ENCODE results near the gene BAK1.

BAK1 gene

GRCh38 chr6:33579828-33580714 is at the start of gene BAK1:
TSS of gene BAK1 (minus strand) at chr6:33580276. CDS start at chr6:33577604, 2,672 bp downstream.
- DNase-seq (ENCODE audit: low read depth in 2 of 2): peak; percentile 62

GRCh38 chr6:33628401-33628964 is 48.4 kb upstream of the BAK1 start:
- no peak for DNase-seq (ENCODE audit: low read depth in 2 of 2)

- DNase-seq (ENCODE audit: low read depth in 2 of 2): no peak
These were observed 47.8 kb upstream of the BAK1 start for GRCh38 chr6:33627876-33628275.

- no peak for DNase-seq (ENCODE audit: low read depth in 2 of 2)
These were observed 44.8 kb upstream of the BAK1 start for GRCh38 chr6:33624856-33625255.

DNA sequence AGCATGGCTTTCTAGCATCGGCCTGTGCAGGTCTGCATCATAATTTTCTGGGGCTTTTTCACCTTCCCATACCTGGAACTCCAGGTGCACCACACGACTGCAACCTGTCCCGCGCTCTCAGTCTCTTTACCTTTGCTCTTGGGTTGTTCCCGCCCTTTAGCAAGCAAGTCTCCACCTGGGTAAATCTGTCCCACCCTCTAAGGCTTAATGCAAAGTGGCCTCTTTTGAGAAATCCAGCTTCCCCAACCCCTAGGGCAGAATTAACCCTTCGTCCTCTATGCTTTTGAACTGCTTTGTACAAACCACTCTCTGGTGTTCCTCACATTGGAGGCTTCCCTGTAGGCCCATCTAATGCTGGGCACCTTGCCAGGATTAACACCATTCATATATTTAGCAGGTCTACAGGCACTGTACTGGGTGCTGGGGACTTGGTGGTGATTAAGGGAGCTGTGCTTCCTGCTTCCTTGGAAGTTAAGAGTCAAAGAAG is 43.9 kb upstream of the BAK1 start:
- DNase-seq (ENCODE audit: low read depth in 2 of 2): no peak

DNA sequence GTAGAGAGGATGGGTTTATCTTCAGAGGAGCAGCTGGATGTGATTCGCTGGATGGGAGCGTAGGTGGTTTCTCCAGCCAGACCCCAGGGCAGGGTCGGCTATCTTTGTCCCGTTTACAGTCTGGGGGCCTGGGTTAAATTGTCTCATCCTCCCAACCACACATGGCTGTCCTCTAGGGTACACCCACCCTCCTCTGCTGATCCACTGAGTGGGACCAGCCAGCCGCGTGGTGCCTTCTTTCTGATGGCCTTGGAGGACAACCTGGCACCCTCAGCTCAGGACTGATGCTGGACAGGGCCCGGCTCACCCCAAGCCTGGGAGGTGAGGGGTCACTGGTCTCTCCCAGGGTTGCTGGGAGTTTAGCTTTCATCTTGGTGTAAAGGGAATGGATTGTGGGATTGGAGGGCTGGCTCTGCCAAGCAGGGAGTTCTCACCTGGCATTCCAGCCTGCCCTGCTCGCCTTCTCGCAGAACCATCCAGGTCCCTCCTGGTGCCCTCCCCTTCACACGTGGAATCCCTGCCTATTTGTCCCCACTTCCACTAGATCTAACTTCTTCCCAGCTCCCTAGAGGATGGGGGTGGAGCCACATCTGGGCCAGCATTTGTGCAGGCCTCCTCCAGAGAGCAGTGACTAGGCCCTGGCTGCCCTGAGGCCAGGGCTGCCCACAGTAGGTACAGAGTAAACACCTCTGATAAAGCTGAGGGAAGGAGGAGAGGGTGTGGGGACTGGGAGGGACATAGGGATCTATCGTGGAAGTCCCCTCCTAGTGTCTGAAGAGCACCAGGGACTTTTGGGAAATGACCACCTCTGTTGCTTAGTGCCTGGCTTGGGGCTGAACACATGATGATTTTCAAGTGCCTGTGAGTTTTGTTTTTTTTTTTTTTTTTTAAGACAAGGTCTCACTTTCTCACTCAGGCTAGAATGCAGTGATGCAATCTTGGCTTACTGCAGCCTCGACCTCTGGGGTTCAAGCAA is 42.7 kb upstream of the BAK1 start:
- DNase-seq (ENCODE audit: low read depth in 2 of 2): no peak

GRCh38 chr6:33621711-33622388 is 41.8 kb upstream of the BAK1 start:
- no peak for DNase-seq (ENCODE audit: low read depth in 2 of 2)

GRCh38 chr6:33620856-33621710 is 41.0 kb upstream of the BAK1 start, which contains the start of gene ITPR3:
TSS of gene ITPR3 (plus strand) at chr6:33621322. CDS start at chr6:33621603, 281 bp downstream.
- no peak for DNase-seq (ENCODE audit: low read depth in 2 of 2)

- peak; percentile 15 to 16 for DNase-seq (ENCODE audit: low read depth in 2 of 2)
These were observed 40.2 kb upstream of the BAK1 start for GRCh38 chr6:33620158-33620855.

DNA sequence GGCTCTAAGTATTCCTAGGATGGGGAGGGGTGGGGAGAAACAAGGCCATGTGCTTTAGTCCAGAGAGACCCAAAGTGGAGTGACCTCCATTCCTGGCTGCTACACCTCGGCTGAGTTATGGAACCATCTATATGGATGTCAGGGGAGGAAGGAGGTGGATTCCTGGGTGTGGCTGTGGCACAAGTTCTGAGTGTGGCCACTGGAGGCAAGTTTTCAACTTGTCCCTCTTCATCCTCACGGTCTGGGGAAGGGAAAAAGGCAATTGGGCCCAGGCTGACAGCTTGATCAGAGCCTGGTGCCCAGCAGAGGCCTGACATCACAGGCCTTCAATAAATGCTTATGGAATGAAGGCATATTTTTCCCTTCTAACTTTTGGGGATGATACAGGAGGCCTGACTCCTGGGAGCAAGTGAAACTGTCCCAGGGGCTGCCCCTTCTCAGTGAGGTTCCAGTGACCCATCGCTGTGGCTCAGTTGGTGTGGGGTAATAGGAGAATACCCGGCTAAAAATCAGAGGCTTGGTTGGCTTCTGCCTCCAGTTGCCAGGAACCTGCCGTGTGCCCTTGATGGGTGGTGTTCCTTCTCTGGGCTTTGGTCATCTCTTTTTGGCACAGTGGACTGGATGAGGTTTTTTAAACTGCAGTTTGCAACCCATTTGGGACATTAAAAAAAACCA is 39.2 kb upstream of the BAK1 start:
- DNase-seq (ENCODE audit: low read depth in 2 of 2): no peak

DNA sequence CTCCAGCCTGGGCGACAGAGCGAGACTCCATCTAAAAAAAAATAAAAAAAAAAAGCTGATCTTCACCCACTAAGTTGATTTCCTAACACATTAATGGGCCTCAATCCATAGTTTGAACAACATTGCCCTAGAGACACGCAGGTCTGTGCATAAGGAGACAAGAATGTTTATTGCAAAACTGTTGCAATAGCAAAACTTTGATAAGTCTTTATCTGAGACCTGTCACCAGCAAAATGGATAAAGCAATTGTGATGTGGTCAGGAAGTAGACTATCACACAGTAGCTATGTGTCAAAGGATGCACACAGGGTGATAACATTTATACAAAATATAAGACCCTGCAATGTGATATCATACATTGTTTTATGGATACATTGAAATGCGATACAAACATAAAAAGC is 36.8 kb upstream of the BAK1 start:
- DNase-seq (ENCODE audit: low read depth in 2 of 2): no peak

DNA sequence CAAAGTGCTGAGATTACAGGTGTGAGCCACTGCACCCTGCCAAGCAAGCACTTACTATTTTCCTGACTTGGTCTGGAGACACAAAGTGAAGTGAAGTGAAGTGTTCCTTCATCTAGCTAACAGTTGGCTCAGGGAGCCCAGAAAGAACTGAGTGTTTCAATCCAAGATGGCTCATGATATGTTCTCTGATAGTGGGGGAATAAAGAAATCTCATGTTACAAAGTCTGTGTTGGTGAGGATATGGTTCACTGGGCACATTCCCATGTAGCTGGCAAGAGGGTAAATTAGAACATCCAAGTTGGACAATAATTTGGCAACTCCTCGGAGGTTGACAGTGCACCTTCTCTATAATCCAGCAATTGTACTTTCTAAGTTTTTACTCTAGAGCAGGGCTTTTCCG is 36.0 kb upstream of the BAK1 start:
- DNase-seq (ENCODE audit: low read depth in 2 of 2): no peak

- no peak for DNase-seq (ENCODE audit: low read depth in 2 of 2)
These were observed 33.7 kb upstream of the BAK1 start for GRCh38 chr6:33613795-33614168.

DNA sequence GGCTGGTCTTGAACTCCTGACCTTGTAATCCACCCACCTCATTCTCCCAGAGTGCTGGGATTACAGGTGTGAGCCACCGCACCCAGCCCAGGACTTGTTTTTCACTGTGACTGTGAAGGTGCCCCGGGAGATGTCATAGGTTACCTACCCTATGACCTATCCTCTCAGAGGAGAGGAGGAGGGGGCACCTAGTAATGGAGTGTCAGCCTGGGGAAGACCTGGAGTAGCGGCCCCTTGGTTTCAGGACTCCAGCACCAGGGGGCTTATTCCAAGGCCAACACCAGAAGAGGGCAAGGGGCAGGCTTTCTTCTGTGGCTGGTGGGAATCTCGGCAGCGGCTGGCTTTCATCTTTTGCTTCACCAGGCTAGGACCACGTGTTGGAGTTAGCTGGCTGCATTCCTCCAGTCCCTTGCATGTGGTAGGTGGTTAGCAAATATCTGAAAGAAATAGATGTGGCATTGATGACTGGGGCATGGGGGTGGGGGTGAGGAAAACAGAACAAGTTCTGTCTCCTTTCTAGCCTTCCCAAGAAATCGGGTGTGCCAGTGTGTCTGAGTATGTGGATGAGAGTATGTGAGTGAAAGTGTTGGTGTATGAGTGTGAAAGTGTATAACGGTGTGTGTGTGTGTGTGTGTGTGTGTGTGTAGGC is 33.2 kb upstream of the BAK1 start:
- DNase-seq (ENCODE audit: low read depth in 2 of 2): no peak

- no peak for DNase-seq (ENCODE audit: low read depth in 2 of 2)
These were observed 31.0 kb upstream of the BAK1 start for GRCh38 chr6:33610779-33611732.

GRCh38 chr6:33610067-33610466 is 30.0 kb upstream of the BAK1 start:
- no peak for DNase-seq (ENCODE audit: low read depth in 2 of 2)

- no peak for DNase-seq (ENCODE audit: low read depth in 2 of 2)
These were observed 29.5 kb upstream of the BAK1 start for GRCh38 chr6:33609528-33609927.

DNA sequence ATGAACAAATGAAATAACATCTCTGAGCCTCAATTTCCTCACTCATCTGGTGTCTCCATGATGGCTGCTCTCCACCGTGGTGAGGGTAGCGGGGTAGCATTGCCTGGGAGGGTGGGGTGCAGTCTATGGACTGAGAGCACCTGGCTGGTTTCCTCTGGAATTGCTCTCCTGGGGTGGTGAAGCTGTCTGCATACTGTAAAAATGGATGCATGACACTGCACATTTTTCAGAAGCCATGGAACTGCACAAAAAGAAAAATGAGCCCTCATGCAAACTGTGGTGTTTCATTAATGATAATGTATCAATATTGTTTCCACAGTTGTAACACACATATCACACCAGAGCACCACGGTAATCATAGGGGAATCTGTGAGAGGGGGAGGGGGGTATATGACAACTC is 28.9 kb upstream of the BAK1 start:
- DNase-seq (ENCODE audit: low read depth in 2 of 2): no peak
